Gastrocnemius medialis (tissue), 4 donors: ENCODE measurements around the gene BICD1. TPM values are rescaled to one million over a fixed set of nuclear protein-coding genes. Genes with fewer than 3 reads are reported as not detected.

Source experiments
- ATAC-seq, 2 donors: fragments of 150-250 bp; one replicate each; pipeline ENCODE4 v1.9.1; 2016
- DNase-seq, 2 donors: peaks; one replicate each; pipeline ENCODE4 v3.0.0-alpha.2; 2019
- H3K27ac ChIP-seq, 4 donors: fragments of 200-600 bp; sonication (generic); 1 replicate in 1 of 4; 2 replicates in 3 of 4; pipeline ENCODE4 v1.5.1; 2016 to 2018; ENCODE audit warnings: mild to moderate bottlenecking in 2 of 4, moderate library complexity in 1 of 4
- H3K27me3 ChIP-seq, 3 donors: fragments of 200-600 bp; sonication (generic) in 2 of 3; 1 replicate in 1 of 3; 2 replicates in 2 of 3; pipeline versions ENCODE4 v1.5.1 to v1.6.0; 2016 to 2019; ENCODE audit warnings: mild to moderate bottlenecking in 1 of 3, moderate library complexity in 1 of 3
- H3K36me3 ChIP-seq, 2 donors: fragments of 200-600 bp; sonication (generic) in 1 of 2; one replicate each; pipeline ENCODE4 v1.5.1; 2017 to 2018
- H3K4me1 ChIP-seq, 2 donors: fragments of 200-600 bp; sonication (generic) in 1 of 2; one replicate each; pipeline ENCODE4 v1.5.1; 2016 to 2017; ENCODE audit warnings: mild to moderate bottlenecking in 2 of 2
- H3K4me3 ChIP-seq, 4 donors: fragments of 200-600 bp; sonication (generic) in 3 of 4; 1 replicate in 1 of 4; 2 replicates in 3 of 4; pipeline ENCODE4 v1.5.1; 2016 to 2019; ENCODE audit warnings: mild to moderate bottlenecking in 2 of 4
- H3K9me3 ChIP-seq, 3 donors: fragments of 200-600 bp; sonication (generic) in 2 of 3; 1 replicate in 1 of 3; 2 replicates in 2 of 3; pipeline ENCODE4 v1.5.1; 2016 to 2019
- POLR2A ChIP-seq, 2 donors: fragments of 450-650 bp; IDR thresholded peaks; one replicate each; pipeline ENCODE4 v1.6.1; 2017; ENCODE audit warnings: antibody characterized with exemption in 2 of 2, mild to moderate bottlenecking in 2 of 2, moderate library complexity in 2 of 2
- in situ Hi-C, 4 donors: fragments of 200-750 bp; cut with MboI; loops; one replicate each; pipeline versions ENCODE4 v1.15.0 to v1.8.0; 2017; ENCODE audit warnings: low sequenced_read_pairs in 4 of 4
- intact Hi-C: fragments of 100-400 bp; cut with DNase I; formaldehyde crosslinking; loops from one replicate; pipeline ENCODE4 v1.15.1; 2023; ENCODE audit warnings: low total_unique reads
- total RNA-seq, 4 donors: library from RNA; depleted of rRNA; stranded (reverse); fragments of >200 nt; gene quantifications; one replicate each; pipeline versions ENCODE4 v1.1.0 to v1.2.3, GENCODE V29; 2016
- TF ChIP-seq, protein P1 (sequence below), 5 experiments: fragments of 450-650 bp in 3 of 5; fragments of 200-600 bp in 2 of 5; sonication (generic) in 2 of 5; IDR thresholded peaks in 4 of 5; conservative IDR thresholded peaks in 1 of 5; 1 replicate in 4 of 5; 2 replicates in 1 of 5; pipeline ENCODE4 v1.5.1; 2016 to 2019; ENCODE audit warnings: antibody characterized with exemption in 5 of 5, mild to moderate bottlenecking in 3 of 5, moderate library complexity in 3 of 5

BICD1 gene
- total RNA-seq, 4 donors from 2014 or later: 1.4 to 2.3 (median 2.0) TPM

DNA sequence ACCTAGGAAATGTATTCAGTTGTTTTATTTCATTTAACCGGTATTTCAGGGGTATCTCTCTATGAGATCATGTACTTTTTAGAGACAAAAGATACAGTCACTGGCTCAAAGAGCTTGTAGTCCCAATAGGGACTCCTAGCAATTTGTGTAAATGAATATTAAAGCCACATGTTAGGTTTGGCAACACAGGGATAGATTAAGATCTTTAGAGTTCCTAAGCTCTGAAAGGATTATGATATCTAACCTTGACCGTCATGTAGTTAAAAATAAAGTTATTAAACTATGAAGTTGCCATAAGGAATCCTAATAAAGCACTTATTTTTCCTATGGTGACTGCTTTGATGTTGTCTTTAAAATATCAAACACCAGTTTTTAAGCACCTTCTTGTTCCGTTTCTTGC is 192.3 kb downstream of the BICD1 start:
- intact Hi-C loops (no loop called here), in situ Hi-C loops (loop anchor here in 1 of 4 donors (10.0 kb wide), 1 partner anchor 244 kb away; no protein-coding TSS in a partner anchor)
- Histone ChIP-seq H3K4me3 (no peak overlapping the region), H3K27ac (no peak overlapping the region), H3K9me3 (no peaks in the 10 kb centered on the region), H3K36me3 (no peaks in the 10 kb centered on the region), H3K4me1 (peaks cover 0 to 3% of the 10 kb centered on the region in 2 donors), H3K27me3 (no peaks in the 10 kb centered on the region)
- TF ChIP-seq POLR2A (IDR thresholded peaks at IDR 0.05): no peak
- TF ChIP-seq, protein P1, sequence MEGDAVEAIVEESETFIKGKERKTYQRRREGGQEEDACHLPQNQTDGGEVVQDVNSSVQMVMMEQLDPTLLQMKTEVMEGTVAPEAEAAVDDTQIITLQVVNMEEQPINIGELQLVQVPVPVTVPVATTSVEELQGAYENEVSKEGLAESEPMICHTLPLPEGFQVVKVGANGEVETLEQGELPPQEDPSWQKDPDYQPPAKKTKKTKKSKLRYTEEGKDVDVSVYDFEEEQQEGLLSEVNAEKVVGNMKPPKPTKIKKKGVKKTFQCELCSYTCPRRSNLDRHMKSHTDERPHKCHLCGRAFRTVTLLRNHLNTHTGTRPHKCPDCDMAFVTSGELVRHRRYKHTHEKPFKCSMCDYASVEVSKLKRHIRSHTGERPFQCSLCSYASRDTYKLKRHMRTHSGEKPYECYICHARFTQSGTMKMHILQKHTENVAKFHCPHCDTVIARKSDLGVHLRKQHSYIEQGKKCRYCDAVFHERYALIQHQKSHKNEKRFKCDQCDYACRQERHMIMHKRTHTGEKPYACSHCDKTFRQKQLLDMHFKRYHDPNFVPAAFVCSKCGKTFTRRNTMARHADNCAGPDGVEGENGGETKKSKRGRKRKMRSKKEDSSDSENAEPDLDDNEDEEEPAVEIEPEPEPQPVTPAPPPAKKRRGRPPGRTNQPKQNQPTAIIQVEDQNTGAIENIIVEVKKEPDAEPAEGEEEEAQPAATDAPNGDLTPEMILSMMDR (IDR thresholded peaks at IDR 0.05 in 4 of 5, conservative IDR thresholded peaks at IDR 0.05 in 1 of 5): no peak
- ATAC-seq: no peak
- no peak for DNase-seq

DNA sequence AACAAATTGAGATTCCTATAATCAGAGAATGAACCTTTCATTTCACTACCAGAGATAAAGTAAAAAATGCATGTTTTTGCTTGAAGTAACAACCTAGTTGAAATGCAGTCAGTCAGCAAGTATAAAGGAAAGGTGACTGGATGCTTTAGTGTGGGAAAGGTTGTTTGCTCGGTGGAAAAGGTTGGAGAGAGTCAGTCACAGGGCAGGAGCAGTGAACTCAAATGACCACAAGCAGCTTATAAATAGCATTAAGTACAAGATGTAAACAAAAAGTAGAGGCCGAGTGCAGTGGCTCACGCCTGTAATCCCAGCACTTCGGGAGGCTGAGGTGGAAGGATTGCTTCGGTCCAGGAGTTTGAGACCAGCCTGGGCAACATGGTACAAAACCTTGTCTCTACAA is 194.6 kb downstream of the BICD1 start:
- H3K9me3 ChIP-seq: no peaks in the 10 kb centered on the region
- H3K4me1 ChIP-seq: peaks cover 0 to 3% of the 10 kb centered on the region in 2 donors
- TF ChIP-seq, protein P1 (IDR thresholded peaks at IDR 0.05 in 4 of 5, conservative IDR thresholded peaks at IDR 0.05 in 1 of 5): no peak
- TF ChIP-seq POLR2A (IDR thresholded peaks at IDR 0.05): no peak
- H3K36me3 ChIP-seq: no peaks in the 10 kb centered on the region
- in situ Hi-C loops (loop anchor here (10.0 to 25.0 kb wide), 3 partner anchors 236 to 646 kb away; partner anchors contain the start of gene ETFBKMT (in 3 of the 4)), intact Hi-C loops (no loop called here)
- ATAC-seq (no peak), DNase-seq (no peak)
- H3K4me3 ChIP-seq: no peak overlapping the region
- H3K27me3 ChIP-seq: no peaks in the 10 kb centered on the region
- H3K27ac ChIP-seq: no peak overlapping the region

DNA sequence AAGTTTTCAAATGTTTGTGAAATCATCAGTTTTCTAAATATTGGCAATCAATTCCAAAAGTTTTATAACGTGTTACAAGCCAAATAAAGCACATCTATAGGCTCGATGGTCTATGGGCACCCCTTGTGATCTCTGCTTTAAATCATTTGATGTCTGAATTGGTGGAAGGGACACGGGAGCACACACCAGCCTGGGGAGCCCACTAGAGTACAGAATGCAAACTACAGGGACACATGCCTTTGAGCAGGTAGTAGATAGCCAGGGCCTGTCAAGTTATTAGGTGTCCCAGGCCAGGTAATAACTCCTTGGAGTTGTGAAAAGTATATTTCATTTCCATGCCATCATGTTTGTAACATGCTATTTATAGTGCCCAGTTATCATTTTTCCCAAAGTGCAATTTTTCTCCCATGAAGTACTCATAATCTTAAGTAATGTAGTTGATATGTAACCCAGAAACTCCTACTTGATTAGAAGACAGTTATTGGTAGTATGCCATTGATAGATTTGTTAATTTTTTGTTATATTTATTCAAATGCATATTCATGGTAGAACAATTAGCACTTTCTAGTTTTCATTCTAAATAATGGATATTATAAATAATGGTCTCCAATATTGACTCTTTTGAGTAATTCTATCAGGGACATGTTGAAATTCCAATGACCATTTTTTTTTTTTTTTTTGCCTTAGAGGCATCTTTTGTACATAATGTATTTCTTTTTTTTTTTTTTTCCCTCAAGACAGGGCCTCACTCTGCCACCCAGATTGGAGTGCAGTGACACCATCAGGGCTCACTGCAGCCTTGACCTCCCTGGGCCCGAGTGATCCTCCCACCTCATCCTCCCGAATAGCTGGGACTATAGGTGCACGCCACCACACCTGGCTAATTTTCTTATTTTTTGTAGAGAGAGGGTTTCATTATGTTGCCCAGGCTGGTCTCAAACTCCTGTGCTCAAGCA is 195.8 kb downstream of the BICD1 start:
- H3K27ac ChIP-seq: no peak overlapping the region
- H3K4me3 ChIP-seq: no peak overlapping the region
- DNase-seq (no peak), ATAC-seq (no peak)
- no peaks in the 10 kb centered on the region for H3K9me3 ChIP-seq
- H3K27me3 ChIP-seq: no peaks in the 10 kb centered on the region
- in situ Hi-C loops (loop anchor here (10.0 to 25.0 kb wide), 3 partner anchors 238 to 648 kb away; partner anchors contain the start of gene ETFBKMT (in 3 of the 4)), intact Hi-C loops (no loop called here)
- TF ChIP-seq POLR2A (IDR thresholded peaks at IDR 0.05): no peak
- TF ChIP-seq, protein P1 (IDR thresholded peaks at IDR 0.05 in 4 of 5, conservative IDR thresholded peaks at IDR 0.05 in 1 of 5): no peak
- no peaks in the 10 kb centered on the region for H3K36me3 ChIP-seq
- peaks cover 0 to 3% of the 10 kb centered on the region in 2 donors for H3K4me1 ChIP-seq

- no peak for TF ChIP-seq POLR2A (IDR thresholded peaks at IDR 0.05)
- TF ChIP-seq, protein P1 (IDR thresholded peaks at IDR 0.05 in 4 of 5, conservative IDR thresholded peaks at IDR 0.05 in 1 of 5): no peak
- in situ Hi-C loops: loop anchor here (10.0 to 25.0 kb wide), 3 partner anchors 238 to 648 kb away; partner anchors contain the start of gene ETFBKMT (in 3 of the 4)
- no peaks in the 10 kb centered on the region for H3K27me3 ChIP-seq
- no peaks in the 10 kb centered on the region for H3K9me3 ChIP-seq
- no peak overlapping the region for H3K27ac ChIP-seq
- peaks cover 0 to 3% of the 10 kb centered on the region in 2 donors for H3K4me1 ChIP-seq
- no peak overlapping the region for H3K4me3 ChIP-seq
- no peak for DNase-seq
- H3K36me3 ChIP-seq: no peaks in the 10 kb centered on the region
- intact Hi-C loops: no loop called here
- ATAC-seq: no peak
Observed at GRCh38 chr12:32303174-32303549, 196.5 kb downstream of the BICD1 start.
